Measurements from ENCODE around the gene GLT6D1.

DNA sequence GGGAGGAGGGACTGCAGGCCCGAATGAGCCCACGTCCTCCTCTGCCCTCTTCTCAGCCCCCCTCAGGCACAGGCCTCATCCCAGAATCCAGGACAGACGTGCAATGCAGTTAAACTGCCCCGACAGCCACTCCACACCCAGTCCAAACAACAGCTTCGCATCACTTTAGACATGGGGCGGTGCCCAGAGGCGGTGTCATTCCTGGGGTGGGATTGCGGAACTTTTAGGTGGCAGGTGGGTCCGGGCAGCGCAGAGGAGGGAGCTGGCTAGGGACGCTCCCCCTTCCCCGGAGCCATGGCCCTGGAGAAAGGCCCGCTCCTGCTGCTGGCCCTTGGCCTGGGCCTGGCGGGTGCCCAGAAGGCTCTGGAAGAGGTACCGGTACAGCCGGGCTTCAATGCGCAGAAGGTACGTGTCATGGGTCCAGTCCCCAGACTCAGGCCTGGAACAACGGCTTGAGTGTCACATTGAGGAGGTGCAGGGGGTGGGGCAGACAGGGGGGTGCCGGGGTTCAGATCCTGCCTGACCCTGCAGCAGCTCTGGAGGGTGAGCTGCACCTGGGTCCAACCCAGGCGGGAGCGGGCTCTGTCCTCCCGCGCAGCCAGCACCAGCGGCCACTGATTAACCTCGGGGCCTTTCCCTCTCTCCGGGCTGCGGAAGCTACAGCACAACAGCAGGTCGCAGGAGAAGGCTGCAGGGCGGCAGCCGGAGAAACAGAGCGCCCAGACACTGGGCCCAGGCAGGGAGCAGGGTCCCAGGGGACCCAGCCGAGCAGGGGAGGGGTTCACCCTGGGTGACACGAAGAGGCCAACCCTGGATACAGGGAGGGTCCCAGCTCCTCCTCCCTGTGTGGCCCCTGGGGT lies 25.2 kb downstream of the GLT6D1 start:
- TF ChIP-seq, protein P1, sequence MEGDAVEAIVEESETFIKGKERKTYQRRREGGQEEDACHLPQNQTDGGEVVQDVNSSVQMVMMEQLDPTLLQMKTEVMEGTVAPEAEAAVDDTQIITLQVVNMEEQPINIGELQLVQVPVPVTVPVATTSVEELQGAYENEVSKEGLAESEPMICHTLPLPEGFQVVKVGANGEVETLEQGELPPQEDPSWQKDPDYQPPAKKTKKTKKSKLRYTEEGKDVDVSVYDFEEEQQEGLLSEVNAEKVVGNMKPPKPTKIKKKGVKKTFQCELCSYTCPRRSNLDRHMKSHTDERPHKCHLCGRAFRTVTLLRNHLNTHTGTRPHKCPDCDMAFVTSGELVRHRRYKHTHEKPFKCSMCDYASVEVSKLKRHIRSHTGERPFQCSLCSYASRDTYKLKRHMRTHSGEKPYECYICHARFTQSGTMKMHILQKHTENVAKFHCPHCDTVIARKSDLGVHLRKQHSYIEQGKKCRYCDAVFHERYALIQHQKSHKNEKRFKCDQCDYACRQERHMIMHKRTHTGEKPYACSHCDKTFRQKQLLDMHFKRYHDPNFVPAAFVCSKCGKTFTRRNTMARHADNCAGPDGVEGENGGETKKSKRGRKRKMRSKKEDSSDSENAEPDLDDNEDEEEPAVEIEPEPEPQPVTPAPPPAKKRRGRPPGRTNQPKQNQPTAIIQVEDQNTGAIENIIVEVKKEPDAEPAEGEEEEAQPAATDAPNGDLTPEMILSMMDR (IDR thresholded peaks at IDR 0.05): no peak
- TF ChIP-seq TCF7L2 (IDR thresholded peaks at IDR 0.05; ENCODE audit: low read depth, low read length) (no peak), POLR2AphosphoS5 (IDR thresholded peaks at IDR 0.05; ENCODE audit: low read depth, low read length) (no peak), SIN3A (IDR thresholded peaks at IDR 0.05; ENCODE audit: borderline replicate concordance, insufficient read depth, low read depth, low read length) (no peak)
- TF ChIP-seq, protein P2, sequence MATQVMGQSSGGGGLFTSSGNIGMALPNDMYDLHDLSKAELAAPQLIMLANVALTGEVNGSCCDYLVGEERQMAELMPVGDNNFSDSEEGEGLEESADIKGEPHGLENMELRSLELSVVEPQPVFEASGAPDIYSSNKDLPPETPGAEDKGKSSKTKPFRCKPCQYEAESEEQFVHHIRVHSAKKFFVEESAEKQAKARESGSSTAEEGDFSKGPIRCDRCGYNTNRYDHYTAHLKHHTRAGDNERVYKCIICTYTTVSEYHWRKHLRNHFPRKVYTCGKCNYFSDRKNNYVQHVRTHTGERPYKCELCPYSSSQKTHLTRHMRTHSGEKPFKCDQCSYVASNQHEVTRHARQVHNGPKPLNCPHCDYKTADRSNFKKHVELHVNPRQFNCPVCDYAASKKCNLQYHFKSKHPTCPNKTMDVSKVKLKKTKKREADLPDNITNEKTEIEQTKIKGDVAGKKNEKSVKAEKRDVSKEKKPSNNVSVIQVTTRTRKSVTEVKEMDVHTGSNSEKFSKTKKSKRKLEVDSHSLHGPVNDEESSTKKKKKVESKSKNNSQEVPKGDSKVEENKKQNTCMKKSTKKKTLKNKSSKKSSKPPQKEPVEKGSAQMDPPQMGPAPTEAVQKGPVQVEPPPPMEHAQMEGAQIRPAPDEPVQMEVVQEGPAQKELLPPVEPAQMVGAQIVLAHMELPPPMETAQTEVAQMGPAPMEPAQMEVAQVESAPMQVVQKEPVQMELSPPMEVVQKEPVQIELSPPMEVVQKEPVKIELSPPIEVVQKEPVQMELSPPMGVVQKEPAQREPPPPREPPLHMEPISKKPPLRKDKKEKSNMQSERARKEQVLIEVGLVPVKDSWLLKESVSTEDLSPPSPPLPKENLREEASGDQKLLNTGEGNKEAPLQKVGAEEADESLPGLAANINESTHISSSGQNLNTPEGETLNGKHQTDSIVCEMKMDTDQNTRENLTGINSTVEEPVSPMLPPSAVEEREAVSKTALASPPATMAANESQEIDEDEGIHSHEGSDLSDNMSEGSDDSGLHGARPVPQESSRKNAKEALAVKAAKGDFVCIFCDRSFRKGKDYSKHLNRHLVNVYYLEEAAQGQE (IDR thresholded peaks at IDR 0.05; ENCODE audit: insufficient read depth in 1 of 2, low read depth in 2 of 2, low read length in 1 of 2): no peak
